ENCODE results near the gene MAPK1IP1L.
"Not testable (repeated sequence)": the region's sequence is repeated elsewhere in the genome, so short reads cannot be mapped to it uniquely, and the experiment has no call there.

DNA sequence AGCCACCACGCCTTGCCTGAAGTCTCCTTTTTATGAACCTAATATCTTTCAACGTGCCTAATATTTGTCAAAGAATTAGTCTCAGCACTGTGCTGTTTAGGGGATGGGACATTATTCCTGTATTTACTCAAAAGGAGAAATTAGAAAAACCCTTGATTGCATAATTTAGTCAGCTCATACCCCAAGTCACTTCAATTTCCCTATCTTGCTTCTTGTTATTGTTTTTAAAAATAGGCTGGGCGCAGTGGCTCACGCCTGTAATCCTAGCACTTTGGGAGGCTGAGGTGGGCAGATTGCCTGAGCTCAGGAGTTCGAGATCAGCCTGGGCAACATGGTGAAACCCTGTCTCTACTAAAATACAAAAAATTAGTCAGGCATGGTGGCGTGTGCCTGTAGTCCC lies 28.5 kb downstream of the MAPK1IP1L start:
- TF ChIP-seq POLR2A, POLR2AphosphoS5, EP300 (IDR thresholded peaks at IDR 0.05): not testable (repeated sequence)
- TF ChIP-seq, protein P1, sequence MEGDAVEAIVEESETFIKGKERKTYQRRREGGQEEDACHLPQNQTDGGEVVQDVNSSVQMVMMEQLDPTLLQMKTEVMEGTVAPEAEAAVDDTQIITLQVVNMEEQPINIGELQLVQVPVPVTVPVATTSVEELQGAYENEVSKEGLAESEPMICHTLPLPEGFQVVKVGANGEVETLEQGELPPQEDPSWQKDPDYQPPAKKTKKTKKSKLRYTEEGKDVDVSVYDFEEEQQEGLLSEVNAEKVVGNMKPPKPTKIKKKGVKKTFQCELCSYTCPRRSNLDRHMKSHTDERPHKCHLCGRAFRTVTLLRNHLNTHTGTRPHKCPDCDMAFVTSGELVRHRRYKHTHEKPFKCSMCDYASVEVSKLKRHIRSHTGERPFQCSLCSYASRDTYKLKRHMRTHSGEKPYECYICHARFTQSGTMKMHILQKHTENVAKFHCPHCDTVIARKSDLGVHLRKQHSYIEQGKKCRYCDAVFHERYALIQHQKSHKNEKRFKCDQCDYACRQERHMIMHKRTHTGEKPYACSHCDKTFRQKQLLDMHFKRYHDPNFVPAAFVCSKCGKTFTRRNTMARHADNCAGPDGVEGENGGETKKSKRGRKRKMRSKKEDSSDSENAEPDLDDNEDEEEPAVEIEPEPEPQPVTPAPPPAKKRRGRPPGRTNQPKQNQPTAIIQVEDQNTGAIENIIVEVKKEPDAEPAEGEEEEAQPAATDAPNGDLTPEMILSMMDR (IDR thresholded peaks at IDR 0.05) = not testable (repeated sequence)
